Activated T-cell treated with anti-CD3 and anti-CD28 coated beads, Interleukin-2, amount 50 U/mL, for 4 hours (primary cell): ENCODE measurements around the gene KIAA0930. TPM values are rescaled to one million over a fixed set of nuclear protein-coding genes. Genes with fewer than 3 reads are reported as not detected.
A peak's percentile ranks its signal among the peaks of the same experiment; 100 is the strongest.

Experiments used
- ATAC-seq, 2 donors: fragments of 200-7000 bp; cut with Tn5 transposase; one replicate each; pipeline ENCODE4 v1.10.0; 2021
- DNase-seq: peaks from one replicate; pipeline ENCODE4 v3.0.0-alpha.2; 2020
- H3K27me3 Mint-ChIP-seq: one replicate; pipeline ENCODE4 v1.8.0; 2021; ENCODE audit warnings: low read depth, mixed read lengths
- H3K36me3 Mint-ChIP-seq: one replicate; pipeline ENCODE4 v1.8.0; 2022; ENCODE audit warnings: mixed read lengths; ENCODE audit not compliant: insufficient read depth
- H3K4me1 Mint-ChIP-seq: one replicate; pipeline ENCODE4 v1.8.0; 2021; ENCODE audit warnings: low read depth, mixed read lengths
- H3K4me3 Mint-ChIP-seq: one replicate; pipeline ENCODE4 v1.8.0; 2021; ENCODE audit warnings: mild to moderate bottlenecking, moderate library complexity, mixed read lengths
- H3K9me3 Mint-ChIP-seq: one replicate; pipeline ENCODE4 v1.8.0; 2021; ENCODE audit warnings: mixed read lengths
- total RNA-seq, 3 donors: library from RNA; stranded (reverse); gene quantifications; one replicate each; pipeline ENCODE4 v1.2.1, GENCODE V29; 2021

Gene KIAA0930
- total RNA-seq, 3 donors from 2014 or later, result 46.8 to 52.6 (median 48.8) TPM

GRCh38 chr22:45254388-45254787 is 13.7 kb upstream of the KIAA0930 start:
- Mint-ChIP-seq H3K4me3 (no peak overlapping the region), H3K4me1 (peaks cover 18% of the 10 kb centered on the region), H3K27me3 (peaks cover under 1% of the 10 kb centered on the region), H3K36me3 (no peaks in the 10 kb centered on the region), H3K9me3 (no peaks in the 10 kb centered on the region)
- peak; percentile 33 to 74 for ATAC-seq
- DNase-seq, result no peak

GRCh38 chr22:45253039-45253641 is 12.4 kb upstream of the KIAA0930 start:
- ATAC-seq, result no peak
- DNase-seq, result no peak
- H3K4me1 Mint-ChIP-seq, result peaks cover 26% of the 10 kb centered on the region
- no peak overlapping the region for H3K4me3 Mint-ChIP-seq
- H3K27me3 Mint-ChIP-seq, result no peaks in the 10 kb centered on the region
- H3K9me3 Mint-ChIP-seq, result no peaks in the 10 kb centered on the region
- H3K36me3 Mint-ChIP-seq, result no peaks in the 10 kb centered on the region

GRCh38 chr22:45251825-45252224 is 11.1 kb upstream of the KIAA0930 start:
- Mint-ChIP-seq H3K36me3 (no peaks in the 10 kb centered on the region), H3K4me1 (peaks cover 28% of the 10 kb centered on the region), H3K4me3 (no peak overlapping the region), H3K9me3 (no peaks in the 10 kb centered on the region), H3K27me3 (no peaks in the 10 kb centered on the region)
- ATAC-seq (no peak), DNase-seq (no peak)

- Mint-ChIP-seq H3K27me3 (no peaks in the 10 kb centered on the region), H3K4me1 (peaks cover 29% of the 10 kb centered on the region), H3K4me3 (no peak overlapping the region), H3K9me3 (no peaks in the 10 kb centered on the region), H3K36me3 (no peaks in the 10 kb centered on the region)
- DNase-seq (no peak), ATAC-seq (no peak)
Measured at GRCh38 chr22:45248832-45249561, 8.3 kb upstream of the KIAA0930 start.

- no peaks in the 10 kb centered on the region for H3K36me3 Mint-ChIP-seq
- H3K4me1 Mint-ChIP-seq, result peaks cover 32% of the 10 kb centered on the region
- no peak for ATAC-seq
- H3K4me3 Mint-ChIP-seq, result no peak overlapping the region
- no peak for DNase-seq
- H3K9me3 Mint-ChIP-seq, result no peaks in the 10 kb centered on the region
- H3K27me3 Mint-ChIP-seq, result no peaks in the 10 kb centered on the region
Measured at GRCh38 chr22:45246060-45246985, 5.6 kb upstream of the KIAA0930 start.

- Mint-ChIP-seq H3K9me3 (no peaks in the 10 kb centered on the region), H3K4me1 (peaks cover 35% of the 10 kb centered on the region), H3K27me3 (no peaks in the 10 kb centered on the region), H3K4me3 (no peak overlapping the region), H3K36me3 (no peaks in the 10 kb centered on the region)
- DNase-seq, result no peak
- ATAC-seq, result no peak
Measured at GRCh38 chr22:45244916-45245315, 4.2 kb upstream of the KIAA0930 start.

- Mint-ChIP-seq H3K4me1 (peaks cover 41% of the 10 kb centered on the region), H3K9me3 (no peaks in the 10 kb centered on the region), H3K27me3 (no peaks in the 10 kb centered on the region), H3K4me3 (no peak overlapping the region), H3K36me3 (peaks cover 9% of the 10 kb centered on the region)
- ATAC-seq, result no peak
- no peak for DNase-seq
Measured at GRCh38 chr22:45242778-45243191, 2.1 kb upstream of the KIAA0930 start.

GRCh38 chr22:45240104-45240809 is 437 bp downstream of the KIAA0930 start:
- peak overlapping the region; percentile 87 for H3K4me3 Mint-ChIP-seq
- peaks cover 42% of the 10 kb centered on the region for H3K4me1 Mint-ChIP-seq
- DNase-seq (peak; percentile 17), ATAC-seq (peak; percentile 53 to 58)
- H3K36me3 Mint-ChIP-seq, result peaks cover 11% of the 10 kb centered on the region
- H3K27me3 Mint-ChIP-seq, result no peaks in the 10 kb centered on the region
- H3K9me3 Mint-ChIP-seq, result no peaks in the 10 kb centered on the region

GRCh38 chr22:45239681-45240051 is 1.0 kb downstream of the KIAA0930 start:
- Mint-ChIP-seq H3K4me1 (peaks cover 37% of the 10 kb centered on the region), H3K36me3 (peaks cover 11% of the 10 kb centered on the region), H3K27me3 (no peaks in the 10 kb centered on the region), H3K4me3 (peak overlapping the region; percentile 87), H3K9me3 (no peaks in the 10 kb centered on the region)
- no peak for ATAC-seq
- DNase-seq, result no peak

GRCh38 chr22:45238957-45239680 is 1.6 kb downstream of the KIAA0930 start:
- Mint-ChIP-seq H3K36me3 (peaks cover 11% of the 10 kb centered on the region), H3K4me3 (peak overlapping the region; percentile 87), H3K4me1 (peaks cover 40% of the 10 kb centered on the region), H3K27me3 (no peaks in the 10 kb centered on the region), H3K9me3 (no peaks in the 10 kb centered on the region)
- DNase-seq, result no peak
- ATAC-seq, result no peak

- no peaks in the 10 kb centered on the region for H3K9me3 Mint-ChIP-seq
Measured at GRCh38 chr22:45238076-45238956, 2.4 kb downstream of the KIAA0930 start.

GRCh38 chr22:45237065-45237990 is 3.4 kb downstream of the KIAA0930 start:
- no peak overlapping the region for H3K4me3 Mint-ChIP-seq
- DNase-seq, result no peak
- H3K27me3 Mint-ChIP-seq, result no peaks in the 10 kb centered on the region
- H3K4me1 Mint-ChIP-seq, result peaks cover 40% of the 10 kb centered on the region
- no peak for ATAC-seq
- peaks cover 15% of the 10 kb centered on the region for H3K36me3 Mint-ChIP-seq
- no peaks in the 10 kb centered on the region for H3K9me3 Mint-ChIP-seq

More at GRCh38 chr22:45238076-45238956, 2.4 kb downstream of the KIAA0930 start:
- Mint-ChIP-seq H3K4me3 (peak overlapping the region; percentile 47), H3K27me3 (no peaks in the 10 kb centered on the region), H3K4me1 (peaks cover 40% of the 10 kb centered on the region), H3K36me3 (peaks cover 11% of the 10 kb centered on the region)
- no peak for DNase-seq
- no peak for ATAC-seq
